CD4-positive, alpha-beta T cell (primary cell): ENCODE data around the gene TPK1. TPM values are rescaled to one million over a fixed set of nuclear protein-coding genes. Genes with fewer than 3 reads are reported as not detected.

Source experiments
- ATAC-seq: fragments of 200-7000 bp; cut with Tn5 transposase; one replicate; pipeline ENCODE4 v1.10.0; 2022; ENCODE audit warnings: mild to moderate bottlenecking; ENCODE audit not compliant: poor library complexity
- CTCF ChIA-PET: fragments of 350-600 bp; sonication (Branson Sonifier 250); formaldehyde crosslinking; loops from one replicate; lab custom pipeline; 2021; ENCODE audit warnings: antibody characterized with exemption, inconsistent platforms; lab: Charles Lee
- POLR2A ChIA-PET: fragments of 350-600 bp; sonication (Branson Sonifier 250); formaldehyde crosslinking; loops from one replicate; lab custom pipeline; 2021; ENCODE audit warnings: antibody characterized with exemption, inconsistent platforms; lab: Charles Lee
- DNase-seq, 14 experiments: peaks; one replicate each; pipeline ENCODE4 v3.0.0-alpha.2; 2013 to 2020; ENCODE audit warnings: mixed read lengths in 2 of 14
- H3K27ac ChIP-seq, 2 donors: one replicate each; pipeline versions ENCODE4 v1.5.1 to v1.7.0; 2013; ENCODE audit warnings: low read length in 2 of 2, low read depth in 1 of 2, mild to moderate bottlenecking in 1 of 2
- H3K27me3 ChIP-seq, 2 experiments: 1 replicate in 1 of 2; 2 replicates in 1 of 2; pipeline versions ENCODE4 v1.6.1 to v1.7.0; 2013; ENCODE audit warnings: low read length in 2 of 2, control low read depth in 1 of 2, mild to moderate bottlenecking in 1 of 2, moderate library complexity in 1 of 2; ENCODE audit not compliant: insufficient read depth in 2 of 2, control insufficient read depth in 1 of 2
- H3K36me3 ChIP-seq: one replicate; pipeline ENCODE4 v1.6.1; 2013; ENCODE audit warnings: low read length, control low read depth; ENCODE audit not compliant: insufficient read depth
- H3K4me1 ChIP-seq: one replicate; pipeline ENCODE4 v1.6.1; 2013; ENCODE audit warnings: low read length, control low read depth; ENCODE audit not compliant: insufficient read depth
- H3K4me3 ChIP-seq: one replicate; pipeline ENCODE4 v1.5.1; 2013; ENCODE audit warnings: mild to moderate bottlenecking, low read length, moderate library complexity
- H3K9me3 ChIP-seq, 2 experiments: 1 replicate in 1 of 2; 2 replicates in 1 of 2; pipeline versions ENCODE4 v1.6.1 to v1.7.0; 2013; ENCODE audit warnings: low read length in 2 of 2, mild to moderate bottlenecking in 2 of 2, control low read depth in 1 of 2, moderate library complexity in 1 of 2; ENCODE audit not compliant: control insufficient read depth in 1 of 2, insufficient read depth in 1 of 2
- H3K27ac Mint-ChIP-seq: one replicate; pipeline ENCODE4 v1.8.0; 2020; ENCODE audit warnings: mixed read lengths
- H3K27me3 Mint-ChIP-seq: one replicate; pipeline ENCODE4 v1.8.0; 2021; ENCODE audit warnings: mixed read lengths
- H3K36me3 Mint-ChIP-seq: one replicate; pipeline ENCODE4 v1.8.0; 2021; ENCODE audit warnings: low read depth, mixed read lengths
- H3K4me1 Mint-ChIP-seq: one replicate; pipeline ENCODE4 v1.8.0; 2021; ENCODE audit warnings: low read depth, mixed read lengths
- H3K4me3 Mint-ChIP-seq: one replicate; pipeline ENCODE4 v1.8.0; 2020; ENCODE audit warnings: mild to moderate bottlenecking, mixed read lengths
- H3K9me3 Mint-ChIP-seq: one replicate; pipeline ENCODE4 v1.8.0; 2020; ENCODE audit warnings: mixed read lengths
- intact Hi-C, 2 experiments: fragments of 100-400 bp; cut with DNase I in 1 of 2; cut with micrococcal nuclease in 1 of 2; formaldehyde crosslinking; loops; one replicate each; pipeline versions ENCODE4 v1.15.1 to v1.9.0; 2023 to 2025; cut with DNase I, micrococcal nuclease
- total RNA-seq, 174 experiments: library from RNA in 2 of 174; stranded (reverse) in 2 of 174; gene quantifications; one replicate each; pipeline ENCODE4 v1.2.3 and lab custom pipeline; 2021 to 2026
- TF ChIP-seq, protein P1 (sequence below): fragments of 200-600 bp; IDR thresholded peaks from one replicate; pipeline ENCODE4 v1.8.0; 2022; ENCODE audit warnings: antibody characterized with exemption, mild to moderate bottlenecking

TPK1 gene
- total RNA-seq, 2 experiments from 2014 or later, result 17.1 to 17.8 TPM

- Histone ChIP-seq H3K4me1 (no peaks in the 10 kb centered on the region), H3K27ac (no peak overlapping the region), H3K9me3 (peaks cover 5 to 18% of the 10 kb centered on the region in 2 experiments), H3K27me3 (no peaks in the 10 kb centered on the region), H3K36me3 (peaks cover 5% of the 10 kb centered on the region), H3K4me3 (no peak overlapping the region)
- DNase-seq (no peak), ATAC-seq (no peak)
- ChIA-PET CTCF (no interaction called here), POLR2A (no interaction called here)
- Mint-ChIP-seq H3K4me1 (no peaks in the 10 kb centered on the region), H3K9me3 (peaks cover 5% of the 10 kb centered on the region), H3K27me3 (no peaks in the 10 kb centered on the region), H3K4me3 (no peak overlapping the region), H3K36me3 (peaks cover 85% of the 10 kb centered on the region), H3K27ac (no peak overlapping the region)
- intact Hi-C loops, result no loop called here
- TF ChIP-seq, protein P1, sequence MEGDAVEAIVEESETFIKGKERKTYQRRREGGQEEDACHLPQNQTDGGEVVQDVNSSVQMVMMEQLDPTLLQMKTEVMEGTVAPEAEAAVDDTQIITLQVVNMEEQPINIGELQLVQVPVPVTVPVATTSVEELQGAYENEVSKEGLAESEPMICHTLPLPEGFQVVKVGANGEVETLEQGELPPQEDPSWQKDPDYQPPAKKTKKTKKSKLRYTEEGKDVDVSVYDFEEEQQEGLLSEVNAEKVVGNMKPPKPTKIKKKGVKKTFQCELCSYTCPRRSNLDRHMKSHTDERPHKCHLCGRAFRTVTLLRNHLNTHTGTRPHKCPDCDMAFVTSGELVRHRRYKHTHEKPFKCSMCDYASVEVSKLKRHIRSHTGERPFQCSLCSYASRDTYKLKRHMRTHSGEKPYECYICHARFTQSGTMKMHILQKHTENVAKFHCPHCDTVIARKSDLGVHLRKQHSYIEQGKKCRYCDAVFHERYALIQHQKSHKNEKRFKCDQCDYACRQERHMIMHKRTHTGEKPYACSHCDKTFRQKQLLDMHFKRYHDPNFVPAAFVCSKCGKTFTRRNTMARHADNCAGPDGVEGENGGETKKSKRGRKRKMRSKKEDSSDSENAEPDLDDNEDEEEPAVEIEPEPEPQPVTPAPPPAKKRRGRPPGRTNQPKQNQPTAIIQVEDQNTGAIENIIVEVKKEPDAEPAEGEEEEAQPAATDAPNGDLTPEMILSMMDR, result no peak
These were observed 381.4 kb downstream of the TPK1 start for GRCh38 chr7:144454256-144455039.

GRCh38 chr7:144452064-144452463, 383.8 kb downstream of the TPK1 start:
- no peak overlapping the region for H3K27ac Mint-ChIP-seq
- Histone ChIP-seq H3K9me3 (peaks cover 2 to 18% of the 10 kb centered on the region in 2 experiments), H3K27ac (no peak overlapping the region), H3K27me3 (no peaks in the 10 kb centered on the region), H3K36me3 (peaks cover 5% of the 10 kb centered on the region), H3K4me3 (no peak overlapping the region), H3K4me1 (no peaks in the 10 kb centered on the region)
- POLR2A ChIA-PET, result no interaction called here
- H3K9me3 Mint-ChIP-seq, result peaks cover 5% of the 10 kb centered on the region
- no peak overlapping the region for H3K4me3 Mint-ChIP-seq
- CTCF ChIA-PET, result no interaction called here
- intact Hi-C loops, result no loop called here
- peaks cover 66% of the 10 kb centered on the region for H3K36me3 Mint-ChIP-seq
- DNase-seq (no peak), ATAC-seq (no peak)
- no peaks in the 10 kb centered on the region for H3K27me3 Mint-ChIP-seq
- H3K4me1 Mint-ChIP-seq, result no peaks in the 10 kb centered on the region
- TF ChIP-seq, protein P1, result no peak

DNA sequence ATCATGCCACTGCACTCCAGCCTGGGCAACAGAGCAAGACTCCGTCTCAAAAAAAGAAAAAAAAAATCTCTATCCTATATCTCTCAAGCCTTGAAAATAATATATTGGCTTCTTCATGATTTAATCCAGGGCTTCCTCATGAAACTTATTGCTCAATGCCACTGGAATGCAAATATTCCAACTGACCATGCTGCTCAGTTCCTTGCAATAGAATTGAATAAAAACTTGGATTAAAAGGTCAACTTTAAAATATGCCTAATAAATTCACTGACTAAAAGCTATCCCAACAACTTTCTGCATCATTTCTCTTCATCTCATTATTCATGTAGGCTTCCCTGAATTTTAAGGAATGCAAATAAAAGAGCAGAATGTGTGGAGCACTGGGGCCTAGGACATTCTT, 390.3 kb downstream of the TPK1 start:
- ATAC-seq (no peak), DNase-seq (no peak)
- Mint-ChIP-seq H3K4me3 (no peak overlapping the region), H3K27me3 (no peaks in the 10 kb centered on the region), H3K4me1 (no peaks in the 10 kb centered on the region), H3K36me3 (peaks cover 5% of the 10 kb centered on the region), H3K27ac (no peak overlapping the region), H3K9me3 (no peaks in the 10 kb centered on the region)
- Histone ChIP-seq H3K27ac (no peak overlapping the region), H3K27me3 (no peaks in the 10 kb centered on the region), H3K4me1 (no peaks in the 10 kb centered on the region), H3K36me3 (no peaks in the 10 kb centered on the region), H3K4me3 (no peak overlapping the region), H3K9me3 (no peaks in the 10 kb centered on the region)
- POLR2A ChIA-PET, result no interaction called here
- TF ChIP-seq, protein P1, result no peak
- intact Hi-C loops, result no loop called here
- CTCF ChIA-PET, result no interaction called here
